22Rv1 (cell line): Measurements from ENCODE around the gene STAC.

Experiments used
- ZFX ChIP-seq: fragments of 450-650 bp; IDR thresholded peaks from 2 replicates; pipeline ENCODE4 v1.6.1; 2017; ENCODE audit warnings: antibody characterized with exemption, borderline replicate concordance
- TF ChIP-seq, protein P1 (sequence below): fragments of 450-650 bp; IDR thresholded peaks from 2 replicates; pipeline ENCODE4 v1.5.1; 2017; ENCODE audit warnings: mild to moderate bottlenecking

DNA sequence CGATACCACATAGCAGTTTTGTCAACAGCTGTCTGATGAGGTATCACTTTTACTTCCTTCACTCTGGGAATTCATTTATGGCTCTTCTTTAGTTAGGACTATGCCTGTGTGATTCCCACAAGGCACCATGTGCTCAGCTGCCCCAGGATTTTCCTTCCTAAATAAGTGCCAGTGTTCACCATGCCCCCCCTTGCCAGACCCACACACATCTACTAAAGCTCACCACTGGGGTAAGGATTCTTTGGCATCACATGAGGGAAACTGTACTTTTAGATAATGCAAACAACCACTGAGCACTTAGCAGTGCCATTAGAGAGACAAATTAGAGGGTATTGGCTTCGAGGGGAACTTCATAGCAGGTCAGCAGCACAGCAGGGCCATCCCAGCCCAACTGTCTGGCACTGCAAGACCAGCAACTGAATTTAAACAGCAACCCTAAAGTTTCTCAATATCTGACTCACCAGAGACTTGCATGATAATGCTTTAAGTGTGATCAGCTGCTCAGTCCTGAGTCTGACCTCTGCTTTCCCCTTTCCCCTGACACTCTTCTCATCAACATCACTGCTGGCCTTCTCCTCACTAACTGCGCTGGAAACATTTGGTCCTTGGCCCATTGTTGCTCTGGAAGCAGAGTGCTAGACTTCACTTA, 114.3 kb downstream of the STAC start:
- TF ChIP-seq, protein P1, sequence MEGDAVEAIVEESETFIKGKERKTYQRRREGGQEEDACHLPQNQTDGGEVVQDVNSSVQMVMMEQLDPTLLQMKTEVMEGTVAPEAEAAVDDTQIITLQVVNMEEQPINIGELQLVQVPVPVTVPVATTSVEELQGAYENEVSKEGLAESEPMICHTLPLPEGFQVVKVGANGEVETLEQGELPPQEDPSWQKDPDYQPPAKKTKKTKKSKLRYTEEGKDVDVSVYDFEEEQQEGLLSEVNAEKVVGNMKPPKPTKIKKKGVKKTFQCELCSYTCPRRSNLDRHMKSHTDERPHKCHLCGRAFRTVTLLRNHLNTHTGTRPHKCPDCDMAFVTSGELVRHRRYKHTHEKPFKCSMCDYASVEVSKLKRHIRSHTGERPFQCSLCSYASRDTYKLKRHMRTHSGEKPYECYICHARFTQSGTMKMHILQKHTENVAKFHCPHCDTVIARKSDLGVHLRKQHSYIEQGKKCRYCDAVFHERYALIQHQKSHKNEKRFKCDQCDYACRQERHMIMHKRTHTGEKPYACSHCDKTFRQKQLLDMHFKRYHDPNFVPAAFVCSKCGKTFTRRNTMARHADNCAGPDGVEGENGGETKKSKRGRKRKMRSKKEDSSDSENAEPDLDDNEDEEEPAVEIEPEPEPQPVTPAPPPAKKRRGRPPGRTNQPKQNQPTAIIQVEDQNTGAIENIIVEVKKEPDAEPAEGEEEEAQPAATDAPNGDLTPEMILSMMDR: no peak
- no peak for TF ChIP-seq ZFX
